ENCODE measurements around the gene AHCYL2.
"Not testable (repeated sequence)": the region's sequence is repeated elsewhere in the genome, so short reads cannot be mapped to it uniquely, and the experiment has no call there.

Gene AHCYL2

GRCh38 chr7:129401967-129402860 is 177.4 kb downstream of the AHCYL2 start:
- in situ Hi-C loops (cut with HindIII; ENCODE audit: low sequenced_read_pairs): no loop called here
- no peak for TF ChIP-seq CTCF (IDR thresholded peaks at IDR 0.05; ENCODE audit: low read depth, low read length)
- no peak overlapping the region for H3K4me3 ChIP-seq (ENCODE audit: low read depth, low read length)
- DNase-seq (ENCODE audit: low read depth, low spot score): no peak

- no peak for DNase-seq (ENCODE audit: low read depth, low spot score)
- in situ Hi-C loops (cut with HindIII; ENCODE audit: low sequenced_read_pairs): no loop called here
- no peak overlapping the region for H3K4me3 ChIP-seq (ENCODE audit: low read depth, low read length)
- no peak for TF ChIP-seq CTCF (IDR thresholded peaks at IDR 0.05; ENCODE audit: low read depth, low read length)
Observed at GRCh38 chr7:129405527-129405926, 180.7 kb downstream of the AHCYL2 start.

GRCh38 chr7:129410238-129410637 is 185.4 kb downstream of the AHCYL2 start:
- H3K4me3 ChIP-seq (ENCODE audit: low read depth, low read length); DNase-seq (ENCODE audit: low read depth, low spot score); in situ Hi-C loops (cut with HindIII; ENCODE audit: low sequenced_read_pairs): not testable (repeated sequence)

- no peak overlapping the region for H3K4me3 ChIP-seq (ENCODE audit: low read depth, low read length)
- no peak for DNase-seq (ENCODE audit: low read depth, low spot score)
- in situ Hi-C loops (cut with HindIII; ENCODE audit: low sequenced_read_pairs): no loop called here
- TF ChIP-seq CTCF (IDR thresholded peaks at IDR 0.05; ENCODE audit: low read depth, low read length): no peak
Observed at GRCh38 chr7:129412501-129412900, 187.7 kb downstream of the AHCYL2 start.

- no peak for DNase-seq (ENCODE audit: low read depth, low spot score)
- TF ChIP-seq CTCF (IDR thresholded peaks at IDR 0.05; ENCODE audit: low read depth, low read length): no peak
- no peak overlapping the region for H3K4me3 ChIP-seq (ENCODE audit: low read depth, low read length)
- in situ Hi-C loops (cut with HindIII; ENCODE audit: low sequenced_read_pairs): no loop called here
Observed at GRCh38 chr7:129417073-129417472, 192.2 kb downstream of the AHCYL2 start.

- no peak overlapping the region for H3K4me3 ChIP-seq (ENCODE audit: low read depth, low read length)
- in situ Hi-C loops (cut with HindIII; ENCODE audit: low sequenced_read_pairs): no loop called here
- no peak for TF ChIP-seq CTCF (IDR thresholded peaks at IDR 0.05; ENCODE audit: low read depth, low read length)
- DNase-seq (ENCODE audit: low read depth, low spot score): no peak
Observed at GRCh38 chr7:129421717-129422250, 197.0 kb downstream of the AHCYL2 start.

- in situ Hi-C loops (cut with HindIII; ENCODE audit: low sequenced_read_pairs): no loop called here
- TF ChIP-seq CTCF (IDR thresholded peaks at IDR 0.05; ENCODE audit: low read depth, low read length): no peak
- no peak overlapping the region for H3K4me3 ChIP-seq (ENCODE audit: low read depth, low read length)
- no peak for DNase-seq (ENCODE audit: low read depth, low spot score)
Observed at GRCh38 chr7:129422727-129423126, 197.9 kb downstream of the AHCYL2 start.
